IPS DF 6.9 (cell line): Measurements from ENCODE around the gene NFKBIB.

Source experiments
- DNase-seq: peaks from one replicate; pipeline ENCODE4 v3.0.0-alpha.2; 2013; ENCODE audit warnings: low read depth, low spot score
- H3K27ac ChIP-seq: one replicate; pipeline ENCODE4 v1.5.1; 2013; ENCODE audit warnings: low read length, control low read depth
- H3K27me3 ChIP-seq: 2 replicates; pipeline ENCODE4 v1.6.1; 2013; ENCODE audit warnings: mild to moderate bottlenecking, low read length; ENCODE audit not compliant: control insufficient read depth, insufficient read depth
- H3K36me3 ChIP-seq: 2 replicates; pipeline ENCODE4 v1.6.1; 2013; ENCODE audit warnings: low read length; ENCODE audit not compliant: control insufficient read depth, insufficient read depth
- H3K4me1 ChIP-seq: 2 replicates; pipeline ENCODE4 v1.6.1; 2013; ENCODE audit warnings: low read length; ENCODE audit not compliant: control insufficient read depth, insufficient read depth
- H3K4me3 ChIP-seq: 2 replicates; pipeline ENCODE4 v1.5.1; 2013; ENCODE audit warnings: mild to moderate bottlenecking, low read length
- H3K9me3 ChIP-seq: 2 replicates; pipeline ENCODE4 v1.6.1; 2013; ENCODE audit warnings: low read length, inconsistent platforms; ENCODE audit not compliant: control insufficient read depth, insufficient read depth
- WGBS: extraction: QIAGEN DNeasy Blood & Tissue Kit; methylation state at CpG from one replicate; pipeline ENCODE4 v1.1.7; 2013; ENCODE audit warnings: mixed read lengths, missing lambda C conversion rate; ENCODE audit not compliant: insufficient read length, insufficient coverage; 5-methylcytosine and 5-hydroxymethylcytosine counted together

NFKBIB gene

DNA sequence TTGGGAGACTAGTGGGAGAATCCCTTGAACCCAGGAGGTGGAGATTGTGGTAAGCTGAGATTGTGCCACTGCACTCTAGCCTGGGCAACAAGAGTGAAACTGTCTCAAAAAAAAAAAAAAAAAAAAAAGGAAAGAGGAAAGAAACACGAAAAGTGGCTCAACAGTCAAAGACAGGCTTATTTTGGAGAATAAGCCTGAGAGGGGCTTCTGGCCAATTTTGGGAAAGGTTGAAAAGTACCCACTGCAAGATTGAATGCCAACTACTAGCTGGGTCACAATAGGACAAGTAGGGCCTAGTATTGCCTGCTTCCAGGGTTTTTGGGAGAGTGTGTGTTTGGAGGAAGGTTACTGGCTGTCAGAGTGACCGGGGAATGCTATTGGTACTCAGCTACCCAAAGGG, 58.5 kb downstream of the NFKBIB start:
- Histone ChIP-seq H3K36me3 (no peaks in the 10 kb centered on the region), H3K4me3 (no peak overlapping the region), H3K27ac (no peak overlapping the region), H3K27me3 (no peaks in the 10 kb centered on the region), H3K4me1 (no peaks in the 10 kb centered on the region), H3K9me3 (no peaks in the 10 kb centered on the region)
- DNase-seq, result no peak
- WGBS, result no CpG with 5 or more reads among the region's 2 CpGs
